ENCODE measurements around the gene UBA52.
A peak's percentile ranks its signal among the peaks of the same experiment; 100 is the strongest.
"Not testable (repeated sequence)": the region's sequence is repeated elsewhere in the genome, so short reads cannot be mapped to it uniquely, and the experiment has no call there.

Gene UBA52
- 461 to 719 (median 610) reads per million in 4 donors for total RNA-seq

GRCh38 chr19:18571564-18572344 is at the start of gene UBA52:
Gene UBA52, plus strand, starts transcription at chr19:18571857. Its CDS starts 1,444 bp downstream, at chr19:18573301.
- peak; percentile 96 to 98 (median 98) for DNase-seq

GRCh38 chr19:18522124-18522861 is 49.4 kb upstream of the UBA52 start:
- DNase-seq, result peak; percentile 100

- not testable (repeated sequence) for DNase-seq
These were observed 48.7 kb upstream of the UBA52 start for GRCh38 chr19:18522862-18523440.

GRCh38 chr19:18523841-18524240 is 47.8 kb upstream of the UBA52 start:
- DNase-seq, result no peak

GRCh38 chr19:18526316-18526715 is 45.3 kb upstream of the UBA52 start:
- no peak for DNase-seq

- no peak for DNase-seq
These were observed 41.9 kb upstream of the UBA52 start for GRCh38 chr19:18529782-18530181.

GRCh38 chr19:18531485-18531884 is 40.2 kb upstream of the UBA52 start:
- DNase-seq, result no peak

GRCh38 chr19:18532168-18532890 is 39.3 kb upstream of the UBA52 start:
- no peak for DNase-seq

GRCh38 chr19:18533058-18533457 is 38.6 kb upstream of the UBA52 start:
- no peak for DNase-seq

GRCh38 chr19:18536475-18536874 is 35.2 kb upstream of the UBA52 start:
- no peak for DNase-seq

- DNase-seq, result no peak
These were observed 34.2 kb upstream of the UBA52 start for GRCh38 chr19:18537431-18537830.

GRCh38 chr19:18538115-18538514 is 33.5 kb upstream of the UBA52 start:
- no peak for DNase-seq

GRCh38 chr19:18539372-18539771 is 32.3 kb upstream of the UBA52 start:
- DNase-seq, result no peak

GRCh38 chr19:18540200-18540599 is 31.5 kb upstream of the UBA52 start:
- DNase-seq, result not testable (repeated sequence)

- DNase-seq, result no peak
These were observed 30.2 kb upstream of the UBA52 start for GRCh38 chr19:18541258-18541991.

GRCh38 chr19:18541992-18542940 is 29.4 kb upstream of the UBA52 start:
- DNase-seq, result no peak

- peak; percentile 85 to 93 (median 90) for DNase-seq
These were observed 28.5 kb upstream of the UBA52 start, which contains the start of gene FKBP8 for GRCh38 chr19:18542941-18543813. Gene FKBP8, minus strand, starts transcription at chr19:18543573. Its CDS starts 1,603 bp downstream, at chr19:18541970.

GRCh38 chr19:18543814-18544475 is 27.7 kb upstream of the UBA52 start:
- peak; percentile 43 to 92 (median 67) for DNase-seq

GRCh38 chr19:18551631-18552030 is 20.0 kb upstream of the UBA52 start:
- DNase-seq, result no peak
